Testis (tissue), 5 donors: ENCODE results near the gene RCC2. TPM values are rescaled to one million over a fixed set of nuclear protein-coding genes. Genes with fewer than 3 reads are reported as not detected.
"Not testable (repeated sequence)": the region's sequence is repeated elsewhere in the genome, so short reads cannot be mapped to it uniquely, and the experiment has no call there.

Experiments used
- DNase-seq: peaks from one replicate; pipeline ENCODE4 v3.0.0-alpha.2; 2019
- H3K27ac ChIP-seq, 2 donors: fragments of 200-600 bp; sonication (generic); one replicate each; pipeline ENCODE4 v1.5.1; 2019
- H3K27me3 ChIP-seq: fragments of 200-600 bp; sonication (generic); one replicate; pipeline ENCODE4 v1.5.1; 2019
- H3K36me3 ChIP-seq: fragments of 200-600 bp; sonication (generic); one replicate; pipeline ENCODE4 v1.5.1; 2017; ENCODE audit warnings: low read depth; ENCODE audit errors: missing control alignments
- H3K4me1 ChIP-seq: fragments of 200-600 bp; sonication (generic); one replicate; pipeline ENCODE4 v1.5.1; 2019
- H3K4me3 ChIP-seq, 2 donors: fragments of 200-600 bp; sonication (generic); one replicate each; pipeline ENCODE4 v1.5.1; 2017 to 2019
- H3K9me3 ChIP-seq: fragments of 200-600 bp; sonication (generic); one replicate; pipeline ENCODE4 v1.5.1; 2017
- POLR2A ChIP-seq: fragments of 450-650 bp; IDR thresholded peaks from one replicate; pipeline ENCODE4 v1.6.1; 2017; ENCODE audit warnings: antibody characterized with exemption, mild to moderate bottlenecking, moderate library complexity
- WGBS, 2 donors: methylation state at CpG; one replicate each; pipeline ENCODE4 v1.1.5; 2018; 5-methylcytosine and 5-hydroxymethylcytosine counted together
- intact Hi-C: fragments of 100-400 bp; cut with DNase I; formaldehyde crosslinking; loops from one replicate; pipeline ENCODE4 v1.15.1; 2023; ENCODE audit warnings: low total_unique reads
- long read RNA-seq, 2 donors: transcript quantifications; one replicate each; lab custom pipeline, GENCODE V29; 2026
- polyA plus RNA-seq: library from polyadenylated mRNA; stranded (reverse); fragments of 350-450 nt; fragmentation: Illumina TruSeq; extraction: RNeasy Lipid Tissue Mini Kit (QIAGEN cat#74804); gene quantifications from one replicate; pipeline ENCODE4 v1.2.3, GENCODE V29; 2014; ENCODE audit warnings: low read depth, low replicate concordance; ENCODE audit not compliant: insufficient read depth
- total RNA-seq, 2 donors: library from RNA; depleted of rRNA; stranded (reverse); fragments of >200 nt; gene quantifications; one replicate each; pipeline ENCODE4 v1.2.3, GENCODE V29; 2016
- TF ChIP-seq, protein P1 (sequence below), 3 experiments: fragments of 450-650 bp in 2 of 3; fragments of 200-600 bp in 1 of 3; sonication (generic) in 1 of 3; IDR thresholded peaks; one replicate each; pipeline ENCODE4 v1.5.1; 2016 to 2019; ENCODE audit warnings: antibody characterized with exemption in 3 of 3, mild to moderate bottlenecking in 2 of 3, moderate library complexity in 1 of 3

RCC2 gene
- total RNA-seq (10 to 100 TPM; 55.0 to 60.2 TPM), polyA plus RNA-seq (42.2 TPM)
- long read RNA-seq, donor 1, full-length matches to known transcripts: 9 of 9 reads
- long read RNA-seq, donor 1, partial matches to known transcripts: 0 of 9 reads
- long read RNA-seq, donor 1, other reads (novel, unspliced or antisense): 0 of 9 reads
- long read RNA-seq, donor 2, full-length matches to known transcripts: 12 of 12 reads
- long read RNA-seq, donor 2, partial matches to known transcripts: 0 of 12 reads
- long read RNA-seq, donor 2, other reads (novel, unspliced or antisense): 0 of 12 reads

DNA sequence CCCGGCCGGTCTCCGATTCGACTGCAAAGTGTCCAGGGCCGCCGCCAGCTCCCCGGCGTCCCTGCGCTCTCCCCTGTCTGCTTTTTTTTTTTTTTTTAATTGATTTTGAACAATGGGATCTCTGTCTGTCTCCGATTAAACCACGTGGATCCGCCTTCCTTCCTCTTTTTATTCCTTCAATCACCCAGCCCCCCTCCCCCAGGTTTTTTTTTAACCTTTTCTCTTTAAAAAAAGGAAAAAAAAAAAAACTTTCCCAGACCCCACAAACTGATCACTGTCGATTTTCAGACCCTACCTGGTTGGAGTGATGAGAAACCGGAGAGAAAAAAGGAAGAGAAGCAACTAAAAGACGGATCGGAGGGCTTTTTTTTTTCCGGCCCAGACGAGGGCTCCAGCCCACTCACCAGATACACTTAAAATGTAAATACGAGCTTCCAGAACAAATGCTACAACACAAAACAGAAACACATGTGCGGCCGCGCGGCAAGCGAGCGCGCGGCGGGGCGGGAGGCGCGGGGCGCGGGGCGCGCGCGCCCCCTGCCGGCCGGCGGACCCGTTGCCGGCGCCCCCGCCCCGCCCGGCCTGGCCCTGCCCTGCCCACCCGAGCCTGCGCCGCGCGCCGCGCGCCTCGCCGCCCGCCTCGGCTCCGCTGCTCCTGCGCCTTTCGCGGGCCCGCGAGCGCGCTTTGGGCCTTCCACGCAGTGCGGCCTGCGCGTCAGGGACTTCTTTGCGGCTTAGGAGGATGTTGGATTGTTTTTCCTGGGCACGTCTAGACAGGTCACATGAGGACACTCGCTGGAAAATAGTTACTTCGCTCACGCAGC, at the start of gene RCC2:
TSS of gene RCC2 (minus strand) at position 428 of the 824 bp plus-strand sequence. CDS start 1,163 bp downstream, outside the sequence.
- peaks cover 14% of the 10 kb centered on the region for H3K4me1 ChIP-seq
- H3K36me3 ChIP-seq: no peaks in the 10 kb centered on the region
- TF ChIP-seq, protein P1, sequence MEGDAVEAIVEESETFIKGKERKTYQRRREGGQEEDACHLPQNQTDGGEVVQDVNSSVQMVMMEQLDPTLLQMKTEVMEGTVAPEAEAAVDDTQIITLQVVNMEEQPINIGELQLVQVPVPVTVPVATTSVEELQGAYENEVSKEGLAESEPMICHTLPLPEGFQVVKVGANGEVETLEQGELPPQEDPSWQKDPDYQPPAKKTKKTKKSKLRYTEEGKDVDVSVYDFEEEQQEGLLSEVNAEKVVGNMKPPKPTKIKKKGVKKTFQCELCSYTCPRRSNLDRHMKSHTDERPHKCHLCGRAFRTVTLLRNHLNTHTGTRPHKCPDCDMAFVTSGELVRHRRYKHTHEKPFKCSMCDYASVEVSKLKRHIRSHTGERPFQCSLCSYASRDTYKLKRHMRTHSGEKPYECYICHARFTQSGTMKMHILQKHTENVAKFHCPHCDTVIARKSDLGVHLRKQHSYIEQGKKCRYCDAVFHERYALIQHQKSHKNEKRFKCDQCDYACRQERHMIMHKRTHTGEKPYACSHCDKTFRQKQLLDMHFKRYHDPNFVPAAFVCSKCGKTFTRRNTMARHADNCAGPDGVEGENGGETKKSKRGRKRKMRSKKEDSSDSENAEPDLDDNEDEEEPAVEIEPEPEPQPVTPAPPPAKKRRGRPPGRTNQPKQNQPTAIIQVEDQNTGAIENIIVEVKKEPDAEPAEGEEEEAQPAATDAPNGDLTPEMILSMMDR (IDR thresholded peaks at IDR 0.05): peak in 1 of 3 experiments; percentile 27
- no peak for TF ChIP-seq POLR2A
- intact Hi-C loops: no loop called here
- no peaks in the 10 kb centered on the region for H3K9me3 ChIP-seq
- H3K4me3 ChIP-seq: peak within 1 kb of the TSS; percentile 74 to 77
- H3K27ac ChIP-seq: peak within 1 kb of the TSS; percentile 67 to 88
- DNase-seq: peak; percentile 73
- H3K27me3 ChIP-seq: no peaks in the 10 kb centered on the region
- WGBS, 2 donors: 0 to 1% methylated on average over 27 to 73 of the region's 75 CpGs

DNA sequence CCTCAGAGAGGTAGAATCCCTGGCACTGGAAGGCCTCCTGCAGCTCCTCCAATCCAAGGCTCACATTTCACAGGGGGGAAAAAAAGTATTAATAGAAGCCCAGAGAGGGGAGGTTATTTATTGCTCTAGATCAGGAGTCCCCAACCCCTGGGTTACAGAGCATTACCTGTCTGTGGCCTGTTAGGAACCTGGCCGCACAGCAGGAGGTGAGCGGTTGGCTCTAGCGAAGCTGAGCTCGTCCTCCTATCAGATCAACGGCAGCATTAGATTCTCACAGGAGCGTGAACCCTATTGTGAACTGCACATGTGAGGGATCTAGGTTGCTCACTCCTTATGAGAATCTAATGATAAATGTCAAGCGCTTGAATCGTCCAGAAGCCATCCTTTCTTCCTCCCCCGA, 46.8 kb upstream of the RCC2 start:
- TF ChIP-seq, protein P1 (IDR thresholded peaks at IDR 0.05): no peak
- no peak for TF ChIP-seq POLR2A
- no peaks in the 10 kb centered on the region for H3K9me3 ChIP-seq
- no peak overlapping the region for H3K4me3 ChIP-seq
- no peaks in the 10 kb centered on the region for H3K4me1 ChIP-seq
- no peaks in the 10 kb centered on the region for H3K36me3 ChIP-seq
- 77 to 88% methylated on average over 9 of the region's 9 CpGs for WGBS, 2 donors
- DNase-seq: no peak
- H3K27me3 ChIP-seq: no peaks in the 10 kb centered on the region
- intact Hi-C loops: no loop called here
- H3K27ac ChIP-seq: no peak overlapping the region

DNA sequence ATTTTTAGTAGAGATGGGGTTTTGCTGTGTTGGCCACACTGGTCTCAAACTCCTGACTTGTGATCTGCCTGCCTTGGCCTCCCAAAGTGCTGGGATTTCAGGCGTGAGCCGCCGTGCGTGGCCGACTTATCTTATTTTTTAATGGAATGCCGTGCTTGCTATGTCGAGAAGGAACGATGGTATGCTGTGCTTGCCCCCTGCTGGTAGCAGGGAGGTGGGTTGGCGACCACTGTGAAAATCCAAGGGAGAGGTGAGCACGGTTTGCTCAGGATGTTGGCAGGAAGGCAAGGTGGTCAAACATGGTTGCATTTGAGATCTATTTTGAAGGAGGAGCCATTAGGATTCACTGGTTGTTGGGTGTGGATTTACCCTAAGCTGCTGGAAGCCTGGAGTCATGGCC, 45.8 kb upstream of the RCC2 start:
- WGBS, 2 donors: 60 to 69% methylated on average over 10 of the region's 10 CpGs
- Histone ChIP-seq H3K4me3 (no peak overlapping the region), H3K27ac (no peak overlapping the region), H3K27me3 (no peaks in the 10 kb centered on the region), H3K36me3 (no peaks in the 10 kb centered on the region), H3K4me1 (no peaks in the 10 kb centered on the region), H3K9me3 (no peaks in the 10 kb centered on the region)
- peak; percentile 33 for DNase-seq
- TF ChIP-seq, protein P1 (IDR thresholded peaks at IDR 0.05): peak in 1 of 3 experiments; percentile 40
- TF ChIP-seq POLR2A: no peak
- intact Hi-C loops: no loop called here

DNA sequence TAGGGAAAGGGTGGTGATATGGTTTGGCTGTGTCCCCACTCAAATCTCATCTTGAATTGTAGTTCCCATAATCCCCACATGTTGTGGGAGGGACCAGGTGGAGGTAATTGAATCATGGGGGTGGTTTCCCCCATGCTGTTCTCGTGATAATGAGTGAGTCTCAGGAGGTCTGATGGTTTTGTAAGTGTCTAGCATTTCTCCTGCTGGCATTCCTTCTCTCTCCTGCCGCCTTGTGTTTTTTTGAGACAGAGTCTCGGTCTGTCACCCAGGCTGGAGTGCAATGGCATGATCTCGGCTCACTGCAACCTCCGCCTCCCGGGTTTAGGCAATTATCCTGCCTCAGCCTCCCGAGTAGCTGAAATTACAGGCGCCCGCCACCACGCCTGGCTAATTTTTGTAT, 42.5 kb upstream of the RCC2 start:
- H3K27ac ChIP-seq, intact Hi-C loops, H3K27me3 ChIP-seq, H3K4me3 ChIP-seq, H3K4me1 ChIP-seq, H3K36me3 ChIP-seq, DNase-seq, H3K9me3 ChIP-seq: not testable (repeated sequence)
- WGBS, 2 donors: 90 to 92% methylated on average over 10 of the region's 10 CpGs

DNA sequence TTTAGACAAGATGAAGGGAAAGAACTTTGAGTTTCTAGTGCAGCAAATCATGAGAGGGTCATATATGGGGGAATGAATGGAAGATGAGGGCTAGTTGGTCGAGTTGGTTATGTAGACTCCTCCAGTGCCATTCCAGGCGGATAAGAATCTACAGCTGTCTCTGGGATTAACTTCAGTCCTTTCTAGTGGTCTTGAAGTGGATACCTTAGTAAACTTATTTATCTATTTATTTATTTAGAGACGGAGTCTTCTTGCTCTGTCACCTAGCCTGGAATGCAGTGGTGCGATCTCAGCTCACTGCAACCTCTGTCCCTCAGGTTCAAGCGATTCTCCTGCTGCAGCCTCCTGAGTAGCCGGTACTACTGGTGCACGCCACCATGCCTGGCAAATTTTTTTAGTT, 41.4 kb upstream of the RCC2 start:
- Histone ChIP-seq H3K9me3 (no peaks in the 10 kb centered on the region), H3K4me1 (no peaks in the 10 kb centered on the region), H3K36me3 (no peaks in the 10 kb centered on the region), H3K27ac (no peak overlapping the region), H3K27me3 (no peaks in the 10 kb centered on the region), H3K4me3 (no peak overlapping the region)
- intact Hi-C loops: no loop called here
- no peak for DNase-seq
- TF ChIP-seq, protein P1 (IDR thresholded peaks at IDR 0.05): no peak
- no peak for TF ChIP-seq POLR2A
- WGBS, 2 donors: 78 to 92% methylated on average over 7 of the region's 7 CpGs
